Tibial nerve (tissue), 4 donors: Measurements from ENCODE around the gene PLCG2. TPM values are rescaled to one million over a fixed set of nuclear protein-coding genes. Genes with fewer than 3 reads are reported as not detected.

Experiments used
- DNase-seq, 2 donors: peaks; one replicate each; pipeline ENCODE4 v3.0.0-alpha.2; 2019; ENCODE audit warnings: low spot score in 2 of 2
- H3K27ac ChIP-seq, 4 donors: fragments of 200-600 bp; sonication (generic) in 3 of 4; one replicate each; pipeline ENCODE4 v1.5.1; 2017 to 2019; ENCODE audit warnings: mild to moderate bottlenecking in 1 of 4
- H3K27me3 ChIP-seq, 2 donors: fragments of 200-600 bp; sonication (generic) in 1 of 2; one replicate each; pipeline versions ENCODE4 v1.5.1 to v1.6.0; 2017 to 2019
- H3K36me3 ChIP-seq, 3 donors: fragments of 200-600 bp; sonication (generic); one replicate each; pipeline ENCODE4 v1.5.1; 2018 to 2019
- H3K4me1 ChIP-seq, 4 donors: fragments of 200-600 bp; sonication (generic) in 3 of 4; one replicate each; pipeline ENCODE4 v1.5.1; 2017 to 2019
- H3K4me3 ChIP-seq, 4 donors: fragments of 200-600 bp; sonication (generic) in 3 of 4; one replicate each; pipeline ENCODE4 v1.5.1; 2017 to 2019; ENCODE audit warnings: mild to moderate bottlenecking in 1 of 4, moderate library complexity in 1 of 4
- H3K9me3 ChIP-seq, 4 donors: fragments of 200-600 bp; sonication (generic) in 3 of 4; one replicate each; pipeline ENCODE4 v1.5.1; 2017 to 2019
- EP300 ChIP-seq, 2 donors: sonication (generic); formaldehyde crosslinking; IDR thresholded peaks; one replicate each; pipeline ENCODE4 v1.6.1; 2017; ENCODE audit warnings: antibody characterized with exemption in 2 of 2, mild to moderate bottlenecking in 1 of 2
- POLR2A ChIP-seq, 2 donors: fragments of 450-650 bp; IDR thresholded peaks; one replicate each; pipeline ENCODE4 v1.6.1; 2017; ENCODE audit warnings: antibody characterized with exemption in 2 of 2, mild to moderate bottlenecking in 2 of 2, moderate library complexity in 2 of 2
- WGBS, 2 donors: methylation state at CpG; one replicate each; pipeline ENCODE4 v1.1.5; 2018; 5-methylcytosine and 5-hydroxymethylcytosine counted together
- total RNA-seq, 4 donors: library from RNA; depleted of rRNA; stranded (reverse); fragments of >200 nt; gene quantifications; one replicate each; pipeline ENCODE4 v1.1.0, GENCODE V29; 2016
- TF ChIP-seq, protein P1 (sequence below), 5 experiments: fragments of 200-600 bp in 3 of 5; fragments of 450-650 bp in 2 of 5; sonication (generic) in 3 of 5; IDR thresholded peaks; one replicate each; pipeline ENCODE4 v1.5.1; 2016 to 2019; ENCODE audit warnings: antibody characterized with exemption in 5 of 5, mild to moderate bottlenecking in 3 of 5, moderate library complexity in 2 of 5

The PLCG2 gene
- total RNA-seq, 4 donors from 2014 or later = 13.0 to 28.5 (median 18.9) TPM

DNA sequence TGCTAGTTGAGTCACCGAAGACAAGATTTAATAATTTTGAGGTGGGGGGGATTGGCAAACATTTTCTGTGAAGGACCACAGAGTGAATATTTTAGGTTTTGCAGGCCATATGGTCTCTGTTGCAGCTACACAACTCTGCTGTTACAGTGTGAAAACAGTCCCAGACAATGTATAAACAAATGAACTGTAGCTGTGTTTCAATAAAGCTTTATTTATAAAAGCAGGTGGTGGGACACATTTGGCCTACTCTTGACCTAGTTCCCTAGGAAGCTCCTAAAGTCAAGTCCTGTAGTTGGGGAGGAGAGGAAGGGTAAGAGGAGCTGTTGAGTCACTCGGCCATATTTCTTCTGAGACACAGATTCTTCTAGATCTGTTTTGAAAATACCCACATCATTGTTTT is 139.8 kb downstream of the PLCG2 start:
- Histone ChIP-seq H3K4me1 (no peaks in the 10 kb centered on the region), H3K27ac (no peak overlapping the region), H3K36me3 (peaks cover 0 to 4% (median 4%) of the 10 kb centered on the region in 3 donors), H3K27me3 (no peaks in the 10 kb centered on the region), H3K9me3 (no peaks in the 10 kb centered on the region), H3K4me3 (no peak overlapping the region)
- no peak for TF ChIP-seq POLR2A (IDR thresholded peaks at IDR 0.05)
- no peak for DNase-seq
- WGBS, 2 donors = 72 to 86% methylated on average over 2 of the region's 2 CpGs

DNA sequence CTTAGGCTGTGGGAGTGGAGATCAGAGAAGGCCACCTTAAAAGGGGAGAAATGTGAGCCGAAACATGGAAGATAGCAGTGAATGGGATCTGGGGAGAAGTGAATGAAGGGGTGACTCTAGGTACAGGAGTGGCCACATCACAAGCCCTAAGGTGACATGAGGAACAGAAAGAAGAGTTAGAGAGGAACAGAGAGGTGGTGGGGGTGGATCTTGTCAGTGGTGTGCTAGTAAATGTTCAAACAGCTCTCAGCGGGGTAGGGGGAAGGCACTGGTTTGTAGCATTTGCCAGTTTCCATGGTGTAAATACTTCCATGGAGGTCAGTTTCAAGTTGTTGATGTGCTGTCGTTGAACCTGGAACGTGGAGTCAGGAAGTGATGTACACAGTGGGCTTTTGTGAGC is 141.4 kb downstream of the PLCG2 start:
- TF ChIP-seq, protein P1, sequence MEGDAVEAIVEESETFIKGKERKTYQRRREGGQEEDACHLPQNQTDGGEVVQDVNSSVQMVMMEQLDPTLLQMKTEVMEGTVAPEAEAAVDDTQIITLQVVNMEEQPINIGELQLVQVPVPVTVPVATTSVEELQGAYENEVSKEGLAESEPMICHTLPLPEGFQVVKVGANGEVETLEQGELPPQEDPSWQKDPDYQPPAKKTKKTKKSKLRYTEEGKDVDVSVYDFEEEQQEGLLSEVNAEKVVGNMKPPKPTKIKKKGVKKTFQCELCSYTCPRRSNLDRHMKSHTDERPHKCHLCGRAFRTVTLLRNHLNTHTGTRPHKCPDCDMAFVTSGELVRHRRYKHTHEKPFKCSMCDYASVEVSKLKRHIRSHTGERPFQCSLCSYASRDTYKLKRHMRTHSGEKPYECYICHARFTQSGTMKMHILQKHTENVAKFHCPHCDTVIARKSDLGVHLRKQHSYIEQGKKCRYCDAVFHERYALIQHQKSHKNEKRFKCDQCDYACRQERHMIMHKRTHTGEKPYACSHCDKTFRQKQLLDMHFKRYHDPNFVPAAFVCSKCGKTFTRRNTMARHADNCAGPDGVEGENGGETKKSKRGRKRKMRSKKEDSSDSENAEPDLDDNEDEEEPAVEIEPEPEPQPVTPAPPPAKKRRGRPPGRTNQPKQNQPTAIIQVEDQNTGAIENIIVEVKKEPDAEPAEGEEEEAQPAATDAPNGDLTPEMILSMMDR (IDR thresholded peaks at IDR 0.05) = no peak
- TF ChIP-seq EP300 (IDR thresholded peaks at IDR 0.05) = no peak
- no peak for TF ChIP-seq POLR2A (IDR thresholded peaks at IDR 0.05)
- no peaks in the 10 kb centered on the region for H3K4me1 ChIP-seq
- no peaks in the 10 kb centered on the region for H3K27me3 ChIP-seq
- H3K9me3 ChIP-seq = no peaks in the 10 kb centered on the region
- 84 to 86% methylated on average over 4 of the region's 4 CpGs for WGBS, 2 donors
- H3K27ac ChIP-seq = no peak overlapping the region
- no peak for DNase-seq
- no peak overlapping the region for H3K4me3 ChIP-seq
- H3K36me3 ChIP-seq = peaks cover 0 to 4% (median 4%) of the 10 kb centered on the region in 3 donors

DNA sequence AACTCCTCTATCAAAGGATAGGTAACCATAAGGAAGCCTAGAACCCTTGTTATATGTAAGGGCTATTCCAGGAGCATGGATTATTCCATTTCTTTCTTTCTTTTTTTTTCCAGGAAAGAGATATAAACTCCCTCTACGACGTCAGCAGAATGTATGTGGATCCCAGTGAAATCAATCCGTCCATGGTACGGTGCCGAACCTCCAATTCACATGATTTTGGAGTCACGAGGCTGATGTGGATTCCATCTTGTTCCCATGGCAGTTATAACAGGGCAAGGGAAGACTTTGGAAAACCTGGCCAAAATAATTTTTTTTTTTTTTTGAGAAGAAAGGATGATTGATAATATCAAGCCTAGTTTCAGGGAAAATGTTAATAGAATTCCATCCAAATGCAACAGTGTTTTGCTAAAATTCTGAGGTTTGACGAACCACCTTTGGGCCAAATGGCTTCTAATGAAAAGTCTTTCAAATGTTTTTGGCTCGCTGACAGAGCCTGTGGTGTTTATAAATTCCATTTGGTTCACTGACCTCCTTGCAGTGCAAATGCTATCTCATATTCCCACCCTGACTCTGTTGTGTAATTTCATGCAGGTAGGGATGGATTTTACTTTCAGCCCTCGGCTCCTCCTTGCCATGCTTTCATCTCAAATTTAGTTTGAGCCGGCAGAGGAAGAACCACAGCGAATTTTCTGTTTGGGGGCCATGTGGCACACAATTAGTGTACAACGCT is 142.2 kb downstream of the PLCG2 start:
- DNase-seq = no peak
- WGBS, 2 donors = 73 to 80% methylated on average over 12 of the region's 12 CpGs

DNA sequence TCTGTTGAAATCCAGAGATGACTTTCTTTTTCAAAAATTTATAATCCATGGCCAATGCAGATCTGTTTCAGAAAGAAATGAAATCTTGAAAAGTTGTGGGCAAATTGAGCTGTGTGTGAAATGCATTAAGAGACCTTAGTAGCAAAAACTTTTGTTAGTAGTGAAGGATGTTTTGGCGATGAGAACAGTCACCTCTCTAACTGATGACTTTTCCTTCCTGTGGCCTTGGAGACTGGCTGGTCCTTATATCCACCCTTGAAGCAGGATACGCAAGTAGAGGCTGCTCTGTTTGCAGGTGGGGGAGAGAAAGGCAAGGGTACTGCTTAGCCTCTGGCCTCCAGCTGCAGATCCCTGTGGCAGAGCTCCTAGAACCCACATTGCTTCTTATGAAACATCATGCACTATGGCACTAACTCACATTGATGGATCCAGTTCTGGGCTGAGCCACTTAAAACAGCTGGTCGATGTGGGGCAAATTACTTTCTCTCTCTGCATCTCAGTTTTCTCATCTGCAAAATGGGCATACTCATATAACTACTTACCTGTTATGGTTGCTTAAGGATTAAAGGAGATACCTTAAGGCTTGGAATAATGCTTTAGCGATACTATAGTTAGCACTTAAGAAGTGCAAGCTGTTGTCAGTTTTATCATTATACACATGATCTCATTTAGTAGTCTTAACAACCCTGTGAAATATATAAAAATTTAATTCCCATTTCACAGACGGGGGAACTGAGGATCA is 142.9 kb downstream of the PLCG2 start:
- 81 to 86% methylated on average over 5 of the region's 5 CpGs for WGBS, 2 donors
- H3K4me1 ChIP-seq = no peaks in the 10 kb centered on the region
- no peaks in the 10 kb centered on the region for H3K9me3 ChIP-seq
- H3K27me3 ChIP-seq = no peaks in the 10 kb centered on the region
- no peak for DNase-seq
- no peak overlapping the region for H3K27ac ChIP-seq
- H3K36me3 ChIP-seq = peaks cover 0 to 4% (median 4%) of the 10 kb centered on the region in 3 donors
- TF ChIP-seq EP300 (IDR thresholded peaks at IDR 0.05) (no peak), POLR2A (IDR thresholded peaks at IDR 0.05) (no peak)
- TF ChIP-seq, protein P1 (IDR thresholded peaks at IDR 0.05) = no peak
- H3K4me3 ChIP-seq = no peak overlapping the region

More for the DNA sequence above, 142.2 kb downstream of the PLCG2 start:
- TF ChIP-seq EP300 (IDR thresholded peaks at IDR 0.05) (no peak), POLR2A (IDR thresholded peaks at IDR 0.05) (no peak)
- TF ChIP-seq, protein P1 (IDR thresholded peaks at IDR 0.05) = no peak
- Histone ChIP-seq H3K36me3 (peaks cover 0 to 4% (median 4%) of the 10 kb centered on the region in 3 donors), H3K4me1 (no peaks in the 10 kb centered on the region), H3K9me3 (no peaks in the 10 kb centered on the region), H3K27me3 (no peaks in the 10 kb centered on the region), H3K4me3 (no peak overlapping the region), H3K27ac (peak overlapping the region in 1 of 4 donors; percentile 4)

DNA sequence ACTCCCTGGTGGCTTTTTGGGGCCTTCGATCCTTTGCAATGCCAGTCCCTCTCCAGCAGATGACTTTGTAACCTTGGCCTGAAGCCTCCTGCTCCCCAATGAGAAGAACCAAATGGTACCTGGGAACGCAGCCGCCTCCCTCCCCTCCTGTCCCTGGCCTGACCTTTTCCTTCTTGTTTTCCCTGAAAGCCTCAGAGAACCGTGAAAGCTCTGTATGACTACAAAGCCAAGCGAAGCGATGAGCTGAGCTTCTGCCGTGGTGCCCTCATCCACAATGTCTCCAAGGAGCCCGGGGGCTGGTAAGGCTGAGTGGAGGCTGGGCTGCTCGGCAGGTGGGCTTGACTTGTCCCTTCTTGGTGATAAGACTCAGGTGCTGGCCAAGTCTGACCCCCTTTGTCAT is 144.2 kb downstream of the PLCG2 start:
- 78% methylated on average over 9 of the region's 9 CpGs for WGBS, 2 donors
- H3K4me3 ChIP-seq = no peak overlapping the region
- H3K27me3 ChIP-seq = no peaks in the 10 kb centered on the region
- H3K36me3 ChIP-seq = peaks cover 0 to 4% (median 4%) of the 10 kb centered on the region in 3 donors
- no peak for DNase-seq
- no peaks in the 10 kb centered on the region for H3K4me1 ChIP-seq
- TF ChIP-seq EP300 (IDR thresholded peaks at IDR 0.05) = no peak
- TF ChIP-seq POLR2A (IDR thresholded peaks at IDR 0.05) = no peak
- H3K27ac ChIP-seq = no peak overlapping the region
- H3K9me3 ChIP-seq = no peaks in the 10 kb centered on the region

DNA sequence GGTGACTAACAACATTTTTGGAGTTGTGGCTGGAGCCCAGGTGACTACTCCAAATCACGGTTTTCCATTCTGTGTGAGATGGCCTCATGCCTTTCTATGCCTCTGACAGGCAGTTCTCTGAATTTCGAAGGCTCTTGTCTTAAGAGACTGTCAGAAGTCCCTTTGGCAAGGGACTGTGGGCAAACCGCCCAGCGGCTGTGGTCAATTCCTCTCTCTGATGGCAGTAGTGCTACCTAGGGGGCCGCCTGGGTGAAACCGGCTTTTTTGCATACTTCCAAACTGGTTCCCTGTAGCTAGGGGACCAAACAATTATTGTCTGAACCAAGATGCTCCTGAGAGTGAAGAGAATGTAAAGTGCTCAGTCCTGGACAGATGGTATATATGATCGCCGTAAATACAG is 145.9 kb downstream of the PLCG2 start:
- H3K36me3 ChIP-seq = peaks cover 0 to 4% (median 0%) of the 10 kb centered on the region in 3 donors
- no peak for DNase-seq
- H3K27ac ChIP-seq = no peak overlapping the region
- H3K4me3 ChIP-seq = no peak overlapping the region
- no peaks in the 10 kb centered on the region for H3K27me3 ChIP-seq
- TF ChIP-seq, protein P1 (IDR thresholded peaks at IDR 0.05) = no peak
- no peak for TF ChIP-seq POLR2A (IDR thresholded peaks at IDR 0.05)
- no peak for TF ChIP-seq EP300 (IDR thresholded peaks at IDR 0.05)
- no peaks in the 10 kb centered on the region for H3K4me1 ChIP-seq
- H3K9me3 ChIP-seq = no peaks in the 10 kb centered on the region
- 86 to 88% methylated on average over 8 of the region's 8 CpGs for WGBS, 2 donors
